Purkinje cell (primary cell): Measurements from ENCODE around the gene SLC25A3. TPM values are rescaled to one million over a fixed set of nuclear protein-coding genes. Genes with fewer than 3 reads are reported as not detected.

ENCODE experiments used
- polyA plus RNA-seq: library from polyadenylated mRNA; unstranded; fragments of >200 nt; fragmentation: Nextera tagmentation; gene quantifications from 2 replicates; pipeline ENCODE4 v1.2.1, GENCODE V29; 2014

The SLC25A3 gene
- 481 and 534 TPM in 2 replicates for polyA plus RNA-seq

GRCh38 chr12:98593351-98594049 is at the start of gene SLC25A3:
SLC25A3 (plus strand) TSS chr12:98593686; CDS start chr12:98593979, 293 bp downstream.

DNA sequence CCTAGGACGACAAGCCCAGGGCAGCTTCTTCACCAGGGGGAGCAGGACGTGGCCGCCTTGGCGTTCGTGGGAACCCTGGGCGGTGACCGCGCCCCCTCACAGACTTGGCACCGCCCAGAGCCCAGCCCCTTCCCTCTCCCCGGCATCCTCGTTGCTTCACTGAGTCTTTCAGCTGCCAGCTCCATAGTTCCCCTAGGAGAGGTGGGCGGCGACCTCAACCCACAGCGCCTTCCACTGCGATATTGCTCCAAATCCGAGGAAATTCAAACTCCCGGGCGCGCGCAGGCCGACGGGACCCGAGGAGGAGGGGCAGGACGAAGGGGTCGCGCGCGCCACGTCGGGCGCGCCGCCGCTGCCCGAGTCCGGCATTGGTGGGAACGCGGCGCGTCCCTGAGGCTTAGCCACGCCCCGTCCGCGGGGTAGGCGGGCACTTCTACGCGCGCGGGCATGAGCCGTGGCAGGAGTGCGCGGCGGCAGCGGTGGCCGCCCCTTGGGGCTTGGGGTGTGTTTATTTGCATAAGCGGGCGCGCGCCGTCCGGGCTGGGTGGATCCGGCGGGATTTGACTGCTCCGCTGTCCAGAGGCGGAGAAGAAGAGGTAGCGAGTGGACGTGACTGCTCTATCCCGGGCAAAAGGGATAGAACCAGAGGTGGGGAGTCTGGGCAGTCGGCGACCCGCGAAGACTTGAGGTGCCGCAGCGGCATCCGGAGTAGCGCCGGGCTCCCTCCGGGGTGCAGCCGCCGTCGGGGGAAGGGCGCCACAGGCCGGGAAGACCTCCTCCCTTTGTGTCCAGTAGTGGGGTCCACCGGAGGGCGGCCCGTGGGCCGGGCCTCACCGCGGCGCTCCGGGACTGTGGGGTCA is 51.5 kb downstream of the SLC25A3 start, which contains the start of the genes APAF1 and IKBIP:
APAF1 (plus strand) TSS at position 579 of the 860 bp plus-strand sequence. CDS start 3,070 bp downstream, outside the sequence.
IKBIP (minus strand) TSS at position 77 of the 860 bp plus-strand sequence. CDS start 87 bp downstream, outside the sequence.

Other genes with a start within 250 kb of the SLC25A3 start
- 6.4 and 8.0 TPM in 2 replicates for gene TMPO, start 78.1 kb upstream of the SLC25A3 start, polyA plus RNA-seq
- gene IKBIP, start 51.1 kb downstream of the SLC25A3 start, polyA plus RNA-seq: 0.11 and 1.2 TPM in 2 replicates
- gene APAF1, start 51.6 kb downstream of the SLC25A3 start, polyA plus RNA-seq: 3.5 and 12.4 TPM in 2 replicates